ENCODE measurements around the gene EBF3.

Gene EBF3

GRCh38 chr10:129870961-129871621 is 93.0 kb downstream of the EBF3 start:
- no peaks in the 10 kb centered on the region for H3K9me3 ChIP-seq (ENCODE audit: control insufficient read depth, insufficient read depth, low read length)
- no peaks in the 10 kb centered on the region for H3K36me3 ChIP-seq (ENCODE audit: control insufficient read depth, insufficient read depth, low read length)
- H3K4me1 ChIP-seq (ENCODE audit: control insufficient read depth, insufficient read depth, low read length): peaks cover 31% of the 10 kb centered on the region
- H3K9ac ChIP-seq (ENCODE audit: low read depth, low read length): no peak overlapping the region
- no peaks in the 10 kb centered on the region for H3K27me3 ChIP-seq (ENCODE audit: control insufficient read depth, insufficient read depth, low read length)
- H3K27ac ChIP-seq (ENCODE audit: low read depth, low read length): no peak overlapping the region
- H3K4me3 ChIP-seq (ENCODE audit: low read depth, low read length): no peak overlapping the region

- no peak overlapping the region for H3K4me3 ChIP-seq (ENCODE audit: low read depth, low read length)
- no peak overlapping the region for H3K27ac ChIP-seq (ENCODE audit: low read depth, low read length)
- no peaks in the 10 kb centered on the region for H3K9me3 ChIP-seq (ENCODE audit: control insufficient read depth, insufficient read depth, low read length)
- no peaks in the 10 kb centered on the region for H3K36me3 ChIP-seq (ENCODE audit: control insufficient read depth, insufficient read depth, low read length)
- H3K27me3 ChIP-seq (ENCODE audit: control insufficient read depth, insufficient read depth, low read length): no peaks in the 10 kb centered on the region
- no peak overlapping the region for H3K9ac ChIP-seq (ENCODE audit: low read depth, low read length)
- H3K4me1 ChIP-seq (ENCODE audit: control insufficient read depth, insufficient read depth, low read length): peaks cover 31% of the 10 kb centered on the region
These were observed 93.7 kb downstream of the EBF3 start for GRCh38 chr10:129870474-129870757.

GRCh38 chr10:129869596-129870473 is 94.2 kb downstream of the EBF3 start:
- Histone ChIP-seq H3K9ac (ENCODE audit: low read depth, low read length) (no peak overlapping the region), H3K27me3 (ENCODE audit: control insufficient read depth, insufficient read depth, low read length) (no peaks in the 10 kb centered on the region), H3K4me1 (ENCODE audit: control insufficient read depth, insufficient read depth, low read length) (peaks cover 31% of the 10 kb centered on the region), H3K36me3 (ENCODE audit: control insufficient read depth, insufficient read depth, low read length) (no peaks in the 10 kb centered on the region), H3K4me3 (ENCODE audit: low read depth, low read length) (no peak overlapping the region), H3K9me3 (ENCODE audit: control insufficient read depth, insufficient read depth, low read length) (no peaks in the 10 kb centered on the region), H3K27ac (ENCODE audit: low read depth, low read length) (no peak overlapping the region)

GRCh38 chr10:129868449-129869035 is 95.5 kb downstream of the EBF3 start:
- Histone ChIP-seq H3K27ac (ENCODE audit: low read depth, low read length) (no peak overlapping the region), H3K4me1 (ENCODE audit: control insufficient read depth, insufficient read depth, low read length) (peaks cover 33% of the 10 kb centered on the region), H3K9me3 (ENCODE audit: control insufficient read depth, insufficient read depth, low read length) (no peaks in the 10 kb centered on the region), H3K36me3 (ENCODE audit: control insufficient read depth, insufficient read depth, low read length) (no peaks in the 10 kb centered on the region), H3K9ac (ENCODE audit: low read depth, low read length) (no peak overlapping the region), H3K4me3 (ENCODE audit: low read depth, low read length) (no peak overlapping the region), H3K27me3 (ENCODE audit: control insufficient read depth, insufficient read depth, low read length) (no peaks in the 10 kb centered on the region)

GRCh38 chr10:129867631-129868179 is 96.4 kb downstream of the EBF3 start:
- Histone ChIP-seq H3K27me3 (ENCODE audit: control insufficient read depth, insufficient read depth, low read length) (no peaks in the 10 kb centered on the region), H3K9me3 (ENCODE audit: control insufficient read depth, insufficient read depth, low read length) (no peaks in the 10 kb centered on the region), H3K4me1 (ENCODE audit: control insufficient read depth, insufficient read depth, low read length) (peaks cover 39% of the 10 kb centered on the region), H3K4me3 (ENCODE audit: low read depth, low read length) (no peak overlapping the region), H3K27ac (ENCODE audit: low read depth, low read length) (no peak overlapping the region), H3K36me3 (ENCODE audit: control insufficient read depth, insufficient read depth, low read length) (no peaks in the 10 kb centered on the region), H3K9ac (ENCODE audit: low read depth, low read length) (no peak overlapping the region)

GRCh38 chr10:129866894-129867293 is 97.2 kb downstream of the EBF3 start:
- Histone ChIP-seq H3K36me3 (ENCODE audit: control insufficient read depth, insufficient read depth, low read length) (no peaks in the 10 kb centered on the region), H3K9me3 (ENCODE audit: control insufficient read depth, insufficient read depth, low read length) (no peaks in the 10 kb centered on the region), H3K4me1 (ENCODE audit: control insufficient read depth, insufficient read depth, low read length) (peaks cover 39% of the 10 kb centered on the region), H3K27me3 (ENCODE audit: control insufficient read depth, insufficient read depth, low read length) (no peaks in the 10 kb centered on the region), H3K4me3 (ENCODE audit: low read depth, low read length) (no peak overlapping the region), H3K27ac (ENCODE audit: low read depth, low read length) (no peak overlapping the region), H3K9ac (ENCODE audit: low read depth, low read length) (no peak overlapping the region)

GRCh38 chr10:129865960-129866359 is 98.1 kb downstream of the EBF3 start:
- no peak overlapping the region for H3K27ac ChIP-seq (ENCODE audit: low read depth, low read length)
- no peaks in the 10 kb centered on the region for H3K9me3 ChIP-seq (ENCODE audit: control insufficient read depth, insufficient read depth, low read length)
- H3K9ac ChIP-seq (ENCODE audit: low read depth, low read length): no peak overlapping the region
- H3K27me3 ChIP-seq (ENCODE audit: control insufficient read depth, insufficient read depth, low read length): no peaks in the 10 kb centered on the region
- peaks cover 35% of the 10 kb centered on the region for H3K4me1 ChIP-seq (ENCODE audit: control insufficient read depth, insufficient read depth, low read length)
- H3K4me3 ChIP-seq (ENCODE audit: low read depth, low read length): no peak overlapping the region
- no peaks in the 10 kb centered on the region for H3K36me3 ChIP-seq (ENCODE audit: control insufficient read depth, insufficient read depth, low read length)

GRCh38 chr10:129865413-129865812 is 98.7 kb downstream of the EBF3 start:
- peaks cover 30% of the 10 kb centered on the region for H3K4me1 ChIP-seq (ENCODE audit: control insufficient read depth, insufficient read depth, low read length)
- H3K27me3 ChIP-seq (ENCODE audit: control insufficient read depth, insufficient read depth, low read length): no peaks in the 10 kb centered on the region
- H3K27ac ChIP-seq (ENCODE audit: low read depth, low read length): no peak overlapping the region
- no peaks in the 10 kb centered on the region for H3K9me3 ChIP-seq (ENCODE audit: control insufficient read depth, insufficient read depth, low read length)
- no peak overlapping the region for H3K4me3 ChIP-seq (ENCODE audit: low read depth, low read length)
- H3K9ac ChIP-seq (ENCODE audit: low read depth, low read length): no peak overlapping the region
- no peaks in the 10 kb centered on the region for H3K36me3 ChIP-seq (ENCODE audit: control insufficient read depth, insufficient read depth, low read length)

GRCh38 chr10:129864601-129865126 is 99.4 kb downstream of the EBF3 start:
- no peaks in the 10 kb centered on the region for H3K9me3 ChIP-seq (ENCODE audit: control insufficient read depth, insufficient read depth, low read length)
- H3K4me1 ChIP-seq (ENCODE audit: control insufficient read depth, insufficient read depth, low read length): peaks cover 26% of the 10 kb centered on the region
- no peaks in the 10 kb centered on the region for H3K36me3 ChIP-seq (ENCODE audit: control insufficient read depth, insufficient read depth, low read length)
- no peak overlapping the region for H3K27ac ChIP-seq (ENCODE audit: low read depth, low read length)
- H3K9ac ChIP-seq (ENCODE audit: low read depth, low read length): no peak overlapping the region
- H3K4me3 ChIP-seq (ENCODE audit: low read depth, low read length): no peak overlapping the region
- H3K27me3 ChIP-seq (ENCODE audit: control insufficient read depth, insufficient read depth, low read length): no peaks in the 10 kb centered on the region

GRCh38 chr10:129864082-129864481 is 100.0 kb downstream of the EBF3 start:
- Histone ChIP-seq H3K36me3 (ENCODE audit: control insufficient read depth, insufficient read depth, low read length) (no peaks in the 10 kb centered on the region), H3K27me3 (ENCODE audit: control insufficient read depth, insufficient read depth, low read length) (no peaks in the 10 kb centered on the region), H3K27ac (ENCODE audit: low read depth, low read length) (no peak overlapping the region), H3K4me1 (ENCODE audit: control insufficient read depth, insufficient read depth, low read length) (peaks cover 21% of the 10 kb centered on the region), H3K9me3 (ENCODE audit: control insufficient read depth, insufficient read depth, low read length) (no peaks in the 10 kb centered on the region), H3K4me3 (ENCODE audit: low read depth, low read length) (no peak overlapping the region), H3K9ac (ENCODE audit: low read depth, low read length) (no peak overlapping the region)
